Activated B cell treated with CpG ODN at 0.5 μM for 24 hours (primary cell): Measurements from ENCODE around the gene OAT. TPM values are rescaled to one million over a fixed set of nuclear protein-coding genes. Genes with fewer than 3 reads are reported as not detected.

Experiments used
- ATAC-seq: fragments of 200-7000 bp; cut with Tn5 transposase; one replicate; pipeline ENCODE4 v1.10.0; 2021; ENCODE audit warnings: low read depth, mild to moderate bottlenecking, moderate library complexity
- CTCF ChIA-PET: fragments of 350-600 bp; sonication (Branson Sonifier 250); formaldehyde crosslinking; loops from one replicate; lab custom pipeline; 2021; ENCODE audit warnings: antibody characterized with exemption; lab: Charles Lee
- POLR2A ChIA-PET: fragments of 350-600 bp; sonication (Branson Sonifier 250); formaldehyde crosslinking; loops from one replicate; lab custom pipeline; 2021; ENCODE audit warnings: antibody characterized with exemption; lab: Charles Lee
- DNase-seq: peaks from one replicate; pipeline ENCODE4 v3.0.0; 2022
- H3K27ac Mint-ChIP-seq: one replicate; pipeline ENCODE4 v1.8.0; 2020; ENCODE audit warnings: mixed read lengths
- H3K27me3 Mint-ChIP-seq: one replicate; pipeline ENCODE4 v1.8.0; 2021; ENCODE audit warnings: mixed read lengths
- H3K36me3 Mint-ChIP-seq: one replicate; pipeline ENCODE4 v1.8.0; 2021; ENCODE audit warnings: low read depth, mixed read lengths
- H3K4me1 Mint-ChIP-seq: one replicate; pipeline ENCODE4 v1.8.0; 2021; ENCODE audit warnings: mixed read lengths
- H3K4me3 Mint-ChIP-seq: one replicate; pipeline ENCODE4 v1.8.0; 2020; ENCODE audit warnings: mild to moderate bottlenecking, mixed read lengths
- H3K9me3 Mint-ChIP-seq: one replicate; pipeline ENCODE4 v1.8.0; 2020; ENCODE audit warnings: mixed read lengths
- intact Hi-C: fragments of 100-400 bp; cut with micrococcal nuclease; formaldehyde crosslinking; loops from one replicate; pipeline ENCODE4 v1.15.1; 2024
- total RNA-seq: library from RNA; stranded (reverse); gene quantifications from 2 replicates; pipeline ENCODE4 v1.2.3, GENCODE V29; 2022
- TF ChIP-seq, protein P1 (sequence below): fragments of 200-600 bp; IDR thresholded peaks from one replicate; pipeline ENCODE4 v1.8.0; 2022; ENCODE audit warnings: antibody characterized with exemption, mild to moderate bottlenecking

OAT gene
- total RNA-seq, 1 donor from 2014 or later = 20.1 TPM

DNA sequence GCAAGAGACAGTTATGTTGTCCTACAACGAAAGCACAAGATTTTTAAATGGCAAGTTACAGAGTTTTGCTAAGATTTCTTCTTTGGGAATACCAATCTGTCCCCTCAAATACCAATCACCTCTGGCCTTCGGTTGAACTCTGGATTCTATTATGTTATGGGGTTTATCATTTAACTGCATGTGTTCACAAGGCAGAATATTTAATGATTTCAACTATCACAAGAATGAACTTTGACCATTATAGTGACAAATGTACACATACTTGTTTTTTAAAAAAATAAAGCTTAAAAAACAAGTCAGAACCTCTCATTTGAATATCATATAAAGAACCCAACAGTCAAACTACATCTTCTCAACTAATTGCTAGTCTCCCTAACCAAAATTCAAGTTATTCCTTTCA is 11.3 kb downstream of the OAT start:
- Mint-ChIP-seq H3K4me1 (peaks cover 9% of the 10 kb centered on the region), H3K27me3 (no peaks in the 10 kb centered on the region), H3K4me3 (no peak overlapping the region), H3K27ac (no peak overlapping the region), H3K9me3 (no peaks in the 10 kb centered on the region), H3K36me3 (peaks cover 61% of the 10 kb centered on the region)
- ATAC-seq = no peak
- intact Hi-C loops = no loop called here
- TF ChIP-seq, protein P1, sequence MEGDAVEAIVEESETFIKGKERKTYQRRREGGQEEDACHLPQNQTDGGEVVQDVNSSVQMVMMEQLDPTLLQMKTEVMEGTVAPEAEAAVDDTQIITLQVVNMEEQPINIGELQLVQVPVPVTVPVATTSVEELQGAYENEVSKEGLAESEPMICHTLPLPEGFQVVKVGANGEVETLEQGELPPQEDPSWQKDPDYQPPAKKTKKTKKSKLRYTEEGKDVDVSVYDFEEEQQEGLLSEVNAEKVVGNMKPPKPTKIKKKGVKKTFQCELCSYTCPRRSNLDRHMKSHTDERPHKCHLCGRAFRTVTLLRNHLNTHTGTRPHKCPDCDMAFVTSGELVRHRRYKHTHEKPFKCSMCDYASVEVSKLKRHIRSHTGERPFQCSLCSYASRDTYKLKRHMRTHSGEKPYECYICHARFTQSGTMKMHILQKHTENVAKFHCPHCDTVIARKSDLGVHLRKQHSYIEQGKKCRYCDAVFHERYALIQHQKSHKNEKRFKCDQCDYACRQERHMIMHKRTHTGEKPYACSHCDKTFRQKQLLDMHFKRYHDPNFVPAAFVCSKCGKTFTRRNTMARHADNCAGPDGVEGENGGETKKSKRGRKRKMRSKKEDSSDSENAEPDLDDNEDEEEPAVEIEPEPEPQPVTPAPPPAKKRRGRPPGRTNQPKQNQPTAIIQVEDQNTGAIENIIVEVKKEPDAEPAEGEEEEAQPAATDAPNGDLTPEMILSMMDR = no peak
- CTCF ChIA-PET = interaction anchor here (0.5 to 0.9 kb wide), 2 partner anchors 119 to 413 kb away, joined by 3 read pairs; no protein-coding TSS in a partner anchor
- no peak for DNase-seq
- POLR2A ChIA-PET = no interaction called here

DNA sequence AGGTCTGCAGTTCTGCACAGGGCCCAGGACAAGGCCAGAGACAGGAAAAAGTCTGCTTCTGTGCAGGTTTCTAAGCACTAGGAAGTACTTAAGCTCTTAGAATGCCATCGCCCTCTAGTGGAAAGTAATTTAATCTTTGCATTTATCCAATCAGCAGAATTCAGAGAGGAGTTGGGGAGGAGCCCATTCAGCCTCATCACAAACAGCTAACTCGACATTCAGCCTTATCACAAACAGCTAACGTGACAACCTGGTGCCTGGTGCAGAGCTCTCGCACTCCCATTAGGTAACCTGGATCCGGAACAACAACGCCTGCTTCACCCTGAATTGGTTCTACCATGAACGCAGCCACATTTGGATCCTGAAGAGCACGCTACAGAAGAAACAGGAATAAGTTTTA is 15.2 kb downstream of the OAT start:
- H3K27ac Mint-ChIP-seq = peak overlapping the region; percentile 59
- ATAC-seq (peak; percentile 100), DNase-seq (no peak)
- ChIA-PET CTCF (interaction anchor here (0.6 to 2.9 kb wide), 16 partner anchors 9 to 821 kb away, joined by 3 to 55 read pairs (median 4); partner anchors contain the start of genes LHPP and OAT), POLR2A (interaction anchor here (0.6 to 1.6 kb wide), 3 partner anchors 13 to 237 kb away, joined by 5 to 7 read pairs (median 6); partner anchors contain the start of gene OAT)
- no peak overlapping the region for H3K4me3 Mint-ChIP-seq
- no peaks in the 10 kb centered on the region for H3K9me3 Mint-ChIP-seq
- TF ChIP-seq, protein P1 = no peak
- peaks cover 67% of the 10 kb centered on the region for H3K36me3 Mint-ChIP-seq
- intact Hi-C loops = loop anchor here (1.0 kb wide), 5 partner anchors 14 to 821 kb away; partner anchors contain the start of gene OAT
- no peaks in the 10 kb centered on the region for H3K27me3 Mint-ChIP-seq
- peaks cover 9% of the 10 kb centered on the region for H3K4me1 Mint-ChIP-seq

DNA sequence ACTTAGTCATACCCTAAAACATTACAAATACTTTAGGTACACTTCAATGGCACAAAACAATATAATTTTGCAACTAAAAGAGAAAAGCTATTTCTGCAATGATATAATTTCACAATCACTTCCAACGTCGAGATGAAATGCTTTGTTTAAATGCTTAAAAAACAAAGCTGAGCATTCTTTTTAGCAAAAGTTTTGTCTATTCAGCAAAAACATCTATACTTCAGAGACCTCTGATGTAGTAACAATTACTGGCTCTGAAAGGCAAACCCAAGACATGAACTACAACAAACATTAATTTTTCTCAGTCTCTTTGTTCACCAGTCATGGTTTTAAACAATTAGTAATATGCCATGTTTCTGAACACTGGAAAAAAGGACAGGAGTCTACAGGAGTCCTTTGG is 16.4 kb downstream of the OAT start:
- intact Hi-C loops = no loop called here
- peaks cover 67% of the 10 kb centered on the region for H3K36me3 Mint-ChIP-seq
- ATAC-seq (no peak), DNase-seq (no peak)
- H3K9me3 Mint-ChIP-seq = no peaks in the 10 kb centered on the region
- ChIA-PET CTCF (interaction anchor here (3.1 kb wide), 1 partner anchor 408 kb away, joined by 12 read pairs; no protein-coding TSS in a partner anchor), POLR2A (no interaction called here)
- no peak overlapping the region for H3K4me3 Mint-ChIP-seq
- TF ChIP-seq, protein P1 = no peak
- peaks cover 9% of the 10 kb centered on the region for H3K4me1 Mint-ChIP-seq
- H3K27ac Mint-ChIP-seq = no peak overlapping the region
- no peaks in the 10 kb centered on the region for H3K27me3 Mint-ChIP-seq

DNA sequence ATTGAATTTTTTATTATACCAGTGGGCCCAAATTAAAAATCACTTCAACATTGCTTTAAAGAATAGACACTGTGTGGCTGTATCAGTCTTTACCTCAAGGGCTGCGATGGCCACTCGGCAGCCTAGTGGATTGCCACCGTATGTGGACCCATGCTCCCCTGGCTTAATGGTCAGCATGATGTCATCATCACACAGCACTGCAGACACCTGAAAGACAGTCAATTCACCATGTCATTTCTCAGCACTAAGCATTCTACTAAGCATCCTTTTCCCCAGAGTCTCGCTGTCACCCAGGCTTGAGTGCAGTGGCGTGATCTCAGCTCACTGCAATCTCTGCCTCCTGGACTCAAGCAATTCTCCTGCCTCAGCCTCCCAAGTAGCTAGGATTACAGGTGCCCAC is 17.1 kb downstream of the OAT start:
- Mint-ChIP-seq H3K27me3 (no peaks in the 10 kb centered on the region), H3K27ac (no peak overlapping the region), H3K4me1 (peaks cover 9% of the 10 kb centered on the region), H3K36me3 (peaks cover 64% of the 10 kb centered on the region), H3K9me3 (no peaks in the 10 kb centered on the region), H3K4me3 (no peak overlapping the region)
- intact Hi-C loops = no loop called here
- DNase-seq (no peak), ATAC-seq (no peak)
- TF ChIP-seq, protein P1 = no peak
- ChIA-PET CTCF (interaction anchor here (3.1 kb wide), 1 partner anchor 407 kb away, joined by 12 read pairs; no protein-coding TSS in a partner anchor), POLR2A (no interaction called here)

DNA sequence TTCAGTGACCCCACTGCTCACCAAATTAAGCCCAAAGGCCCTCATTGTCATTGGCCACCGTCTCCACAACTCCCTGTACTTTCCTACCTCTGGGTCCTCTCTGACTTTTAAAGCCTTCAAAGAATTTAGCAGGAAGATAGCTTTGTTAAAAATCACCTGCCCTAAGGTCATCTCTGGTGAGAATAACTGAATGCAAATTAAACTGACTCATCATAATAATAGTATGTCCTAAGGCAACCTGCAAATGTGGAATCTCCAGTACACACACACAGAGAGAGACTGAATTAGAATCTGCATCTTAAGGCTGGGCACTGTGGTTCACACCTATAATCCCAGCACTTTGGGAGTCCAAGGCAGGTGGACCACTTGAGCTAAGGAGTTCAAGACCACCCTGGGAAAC is 24.1 kb downstream of the OAT start:
- intact Hi-C loops = no loop called here
- Mint-ChIP-seq H3K9me3 (no peaks in the 10 kb centered on the region), H3K4me3 (no peak overlapping the region), H3K4me1 (no peaks in the 10 kb centered on the region), H3K27ac (no peak overlapping the region), H3K36me3 (peaks cover 13% of the 10 kb centered on the region), H3K27me3 (peaks cover 2% of the 10 kb centered on the region)
- ATAC-seq = no peak
- POLR2A ChIA-PET = no interaction called here
- TF ChIP-seq, protein P1 = no peak
- CTCF ChIA-PET = interaction anchor here (10.1 kb wide), 1 partner anchor 399 kb away, joined by 287 read pairs; no protein-coding TSS in a partner anchor
- no peak for DNase-seq
